SU-DHL-6 (cell line): ENCODE results near the gene EEPD1.

ENCODE experiments used
- H2AFZ ChIP-seq: fragments of 200-600 bp; sonication (generic); 2 replicates; pipeline ENCODE4 v1.6.1; 2014; ENCODE audit warnings: low read depth, mild to moderate bottlenecking, moderate library complexity, mixed read lengths, antibody characterized with exemption, low read length; ENCODE audit not compliant: severe bottlenecking
- H3F3A ChIP-seq: fragments of 200-600 bp; shearing (Covaris generic); 2 replicates; pipeline ENCODE4 v1.6.0; 2016; ENCODE audit warnings: antibody characterized with exemption, mild to moderate bottlenecking; ENCODE audit not compliant: insufficient read depth
- H3K27ac ChIP-seq: fragments of 200-600 bp; sonication (generic); 2 replicates; pipeline ENCODE4 v1.5.1; 2016; ENCODE audit warnings: low read depth, mild to moderate bottlenecking, low read length, moderate library complexity, mixed read lengths
- H3K27me3 ChIP-seq: fragments of 200-600 bp; sonication (generic), shearing (Covaris generic); 2 replicates; pipeline ENCODE4 v1.6.0; 2014; ENCODE audit warnings: mild to moderate bottlenecking, low read length
- H3K36me3 ChIP-seq: fragments of 200-600 bp; sonication (generic); 2 replicates; pipeline ENCODE4 v1.6.1; 2014; ENCODE audit warnings: mild to moderate bottlenecking, low read length, mixed read lengths
- H3K4me2 ChIP-seq: fragments of 300-600, 200-600 bp; shearing (Covaris generic), sonication (generic); 2 replicates; pipeline ENCODE4 v1.6.0; 2014; ENCODE audit warnings: low read length, low read depth, mild to moderate bottlenecking; ENCODE audit not compliant: poor library complexity, severe bottlenecking
- H3K4me3 ChIP-seq: fragments of 200-600 bp; sonication (generic); 2 replicates; pipeline ENCODE4 v1.5.1; 2014; ENCODE audit warnings: antibody characterized with exemption, low read length, mild to moderate bottlenecking, mixed read lengths; ENCODE audit not compliant: insufficient read depth, poor library complexity, severe bottlenecking
- H3K79me2 ChIP-seq: fragments of 200-600 bp; sonication (generic); 2 replicates; pipeline ENCODE4 v1.6.1; 2014; ENCODE audit warnings: mild to moderate bottlenecking, low read length, moderate library complexity; ENCODE audit not compliant: insufficient read depth
- H3K9ac ChIP-seq: fragments of 200-600 bp; sonication (generic); 2 replicates; pipeline ENCODE4 v1.7.0; 2014; ENCODE audit warnings: mild to moderate bottlenecking, low read length
- H3K9me2 ChIP-seq: fragments of 200-600 bp; sonication (generic); replicated peaks from 2 replicates; pipeline ENCODE4 v1.6.1; 2014; ENCODE audit warnings: low read length; ENCODE audit not compliant: insufficient read depth
- H3K9me3 ChIP-seq: fragments of 200-600 bp; sonication (generic); 2 replicates; pipeline ENCODE4 v1.6.1; 2014; ENCODE audit warnings: low read length, mixed read lengths; ENCODE audit not compliant: insufficient read depth
- H4K20me1 ChIP-seq: fragments of 200-600 bp; sonication (generic); 2 replicates; pipeline ENCODE4 v1.6.1; 2014; ENCODE audit warnings: low read depth, mild to moderate bottlenecking, antibody characterized with exemption, low read length, moderate library complexity, mixed read lengths
- EZH2phosphoT487 ChIP-seq: fragments of 200-600 bp; sonication (generic), shearing (Covaris generic); conservative IDR thresholded peaks from 2 replicates; pipeline ENCODE4 v1.6.1; 2018; ENCODE audit warnings: mild to moderate bottlenecking, antibody characterized with exemption, low read length, moderate library complexity, mixed read lengths
- TF ChIP-seq, protein P1 (sequence below): fragments of 200-600 bp; sonication (generic); IDR thresholded peaks from one replicate; pipeline ENCODE4 v1.5.1; 2017; ENCODE audit warnings: antibody characterized with exemption, mild to moderate bottlenecking, low read length, moderate library complexity; ENCODE audit not compliant: insufficient read depth, poor library complexity, severe bottlenecking

EEPD1 gene

GRCh38 chr7:36154255-36155212, 1.5 kb downstream of the EEPD1 start:
- Histone ChIP-seq H3K27me3 (no peaks in the 10 kb centered on the region), H3K79me2 (peaks cover 65% of the 10 kb centered on the region), H3K9ac (peak overlapping the region; percentile 78), H3K36me3 (peaks cover 30% of the 10 kb centered on the region), H3K4me3 (peak overlapping the region; percentile 76), H2AFZ (no peak overlapping the region), H3F3A (no peaks in the 10 kb centered on the region), H3K9me3 (no peaks in the 10 kb centered on the region), H3K4me2 (peak overlapping the region; percentile 82), H4K20me1 (peaks cover 27% of the 10 kb centered on the region; the same call in 1 of the 2 replicates), H3K27ac (peak overlapping the region; percentile 66), H3K9me2 (no peaks in the 10 kb centered on the region)
- TF ChIP-seq, protein P1, sequence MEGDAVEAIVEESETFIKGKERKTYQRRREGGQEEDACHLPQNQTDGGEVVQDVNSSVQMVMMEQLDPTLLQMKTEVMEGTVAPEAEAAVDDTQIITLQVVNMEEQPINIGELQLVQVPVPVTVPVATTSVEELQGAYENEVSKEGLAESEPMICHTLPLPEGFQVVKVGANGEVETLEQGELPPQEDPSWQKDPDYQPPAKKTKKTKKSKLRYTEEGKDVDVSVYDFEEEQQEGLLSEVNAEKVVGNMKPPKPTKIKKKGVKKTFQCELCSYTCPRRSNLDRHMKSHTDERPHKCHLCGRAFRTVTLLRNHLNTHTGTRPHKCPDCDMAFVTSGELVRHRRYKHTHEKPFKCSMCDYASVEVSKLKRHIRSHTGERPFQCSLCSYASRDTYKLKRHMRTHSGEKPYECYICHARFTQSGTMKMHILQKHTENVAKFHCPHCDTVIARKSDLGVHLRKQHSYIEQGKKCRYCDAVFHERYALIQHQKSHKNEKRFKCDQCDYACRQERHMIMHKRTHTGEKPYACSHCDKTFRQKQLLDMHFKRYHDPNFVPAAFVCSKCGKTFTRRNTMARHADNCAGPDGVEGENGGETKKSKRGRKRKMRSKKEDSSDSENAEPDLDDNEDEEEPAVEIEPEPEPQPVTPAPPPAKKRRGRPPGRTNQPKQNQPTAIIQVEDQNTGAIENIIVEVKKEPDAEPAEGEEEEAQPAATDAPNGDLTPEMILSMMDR = peak; percentile 71
- TF ChIP-seq EZH2phosphoT487 = no peak

DNA sequence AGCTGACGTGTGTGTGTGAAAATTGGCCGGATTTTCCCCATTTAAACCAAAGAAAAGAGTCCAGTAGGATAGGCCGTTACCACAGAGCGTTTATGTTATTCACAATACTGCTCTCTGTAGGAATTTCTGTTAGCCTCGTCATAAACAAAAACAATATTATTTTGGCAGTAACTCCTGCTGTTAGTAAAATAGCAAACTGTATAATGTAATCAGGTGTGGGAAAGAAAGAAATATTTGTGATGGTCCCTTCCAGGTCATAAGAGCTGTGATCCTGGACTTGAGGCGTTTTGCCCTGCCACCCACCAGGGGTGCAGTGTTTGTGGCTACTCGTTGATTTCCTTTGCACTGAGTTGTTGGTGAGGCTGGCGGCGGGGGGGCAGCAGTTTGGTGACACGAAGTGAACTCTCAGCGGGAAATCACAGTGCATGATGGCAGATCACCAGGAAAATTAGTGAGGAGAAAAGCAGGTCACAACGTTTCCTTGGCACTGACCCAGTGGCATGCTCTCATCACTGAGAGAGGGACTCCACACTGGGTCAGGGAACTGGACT, 2.8 kb downstream of the EEPD1 start:
- Histone ChIP-seq H3K9me3 (no peaks in the 10 kb centered on the region), H4K20me1 (peaks cover 27% of the 10 kb centered on the region; the same call in 1 of the 2 replicates), H3K4me2 (peak overlapping the region; percentile 82), H3K9ac (peak overlapping the region; percentile 78), H2AFZ (no peak overlapping the region), H3K79me2 (peaks cover 78% of the 10 kb centered on the region), H3K36me3 (peaks cover 30% of the 10 kb centered on the region), H3K4me3 (peak overlapping the region; percentile 76), H3K9me2 (no peaks in the 10 kb centered on the region), H3F3A (no peaks in the 10 kb centered on the region), H3K27me3 (no peaks in the 10 kb centered on the region), H3K27ac (peak overlapping the region; percentile 66)
- TF ChIP-seq EZH2phosphoT487 = no peak
- TF ChIP-seq, protein P1 = peak; percentile 35

DNA sequence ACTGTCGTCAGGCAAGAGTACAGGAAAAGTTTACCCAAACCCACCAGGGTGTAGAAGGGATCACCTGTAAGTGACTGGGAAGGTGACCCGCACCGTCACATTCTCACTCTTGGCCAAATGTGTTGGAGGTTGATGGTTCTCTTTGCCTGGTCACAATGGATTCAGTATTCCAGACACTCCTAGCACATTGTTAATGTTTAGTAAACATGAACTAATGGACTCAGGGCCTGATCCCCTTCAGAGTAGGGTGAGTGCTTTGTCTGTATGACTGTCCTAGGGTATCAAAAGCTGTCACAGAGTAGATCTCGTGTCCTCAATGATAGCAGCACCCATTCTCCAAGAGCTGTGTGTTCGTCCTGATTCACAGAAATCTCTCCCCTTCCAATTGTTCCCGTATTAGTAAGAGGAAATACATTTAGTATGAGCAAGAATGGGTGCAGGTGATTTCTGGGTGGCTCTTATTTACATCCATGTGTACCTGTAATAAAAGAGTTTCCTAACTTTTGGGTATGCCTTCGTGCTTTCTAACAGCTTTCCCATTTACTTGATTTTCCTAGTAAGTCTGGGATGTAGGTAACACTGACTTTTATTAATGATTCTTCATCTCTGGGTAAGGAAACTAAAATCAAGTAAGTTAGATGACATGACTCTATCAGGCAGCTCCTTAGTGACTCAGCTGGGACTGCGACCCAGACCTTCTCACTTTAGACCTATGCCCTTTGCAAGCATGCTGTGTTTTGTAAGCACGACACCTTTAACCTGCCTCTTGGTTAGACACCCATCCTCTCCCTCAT, 4.7 kb downstream of the EEPD1 start:
- peaks cover 37% of the 10 kb centered on the region for H4K20me1 ChIP-seq
- no peak for TF ChIP-seq EZH2phosphoT487
- TF ChIP-seq, protein P1 = no peak
- no peaks in the 10 kb centered on the region for H3K27me3 ChIP-seq
- no peaks in the 10 kb centered on the region for H3K9me3 ChIP-seq
- peak overlapping the region; percentile 78 for H3K9ac ChIP-seq
- peaks cover 97% of the 10 kb centered on the region for H3K79me2 ChIP-seq
- peak overlapping the region; percentile 76 for H3K4me3 ChIP-seq
- no peaks in the 10 kb centered on the region for H3K9me2 ChIP-seq
- H3K4me2 ChIP-seq = peak overlapping the region; percentile 82
- H2AFZ ChIP-seq = no peak overlapping the region
- no peak overlapping the region for H3K27ac ChIP-seq
- 0 out of 2 replicates have a peak, but pooled peaks cover 3% of the 10 kb centered on the region for H3F3A ChIP-seq
- H3K36me3 ChIP-seq = peaks cover 32% of the 10 kb centered on the region
